Fibroblast of peridontal ligament (primary cell): Measurements from ENCODE around the gene FREM3.

Experiments used
- DNase-seq: peaks from one replicate; pipeline ENCODE4 v3.0.0-alpha.2; 2010; ENCODE audit errors: extremely low read depth

Gene FREM3

DNA sequence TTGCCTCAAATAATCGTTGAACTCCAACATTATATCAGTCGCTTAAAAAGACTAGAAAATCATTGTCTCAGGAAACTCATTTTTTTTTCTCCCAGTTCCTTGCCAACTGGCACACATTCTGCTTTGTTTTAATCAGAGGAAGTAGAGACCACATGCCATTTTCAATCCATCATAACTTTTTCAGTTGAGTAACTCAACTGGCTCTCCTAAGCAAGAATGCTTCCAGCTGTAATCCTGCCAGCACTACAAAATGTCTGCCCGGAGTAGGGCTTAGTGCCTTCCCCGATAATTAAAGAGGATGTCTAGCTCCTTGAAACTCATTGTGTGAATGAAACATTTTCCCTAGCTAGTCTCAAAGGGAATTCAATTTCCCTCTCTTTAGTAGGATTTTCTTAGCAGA lies 33.0 kb downstream of the FREM3 start:
- peak; percentile 79 for DNase-seq

- no peak for DNase-seq
These were observed 42.1 kb downstream of the FREM3 start for GRCh38 chr4:143658336-143658735.

DNA sequence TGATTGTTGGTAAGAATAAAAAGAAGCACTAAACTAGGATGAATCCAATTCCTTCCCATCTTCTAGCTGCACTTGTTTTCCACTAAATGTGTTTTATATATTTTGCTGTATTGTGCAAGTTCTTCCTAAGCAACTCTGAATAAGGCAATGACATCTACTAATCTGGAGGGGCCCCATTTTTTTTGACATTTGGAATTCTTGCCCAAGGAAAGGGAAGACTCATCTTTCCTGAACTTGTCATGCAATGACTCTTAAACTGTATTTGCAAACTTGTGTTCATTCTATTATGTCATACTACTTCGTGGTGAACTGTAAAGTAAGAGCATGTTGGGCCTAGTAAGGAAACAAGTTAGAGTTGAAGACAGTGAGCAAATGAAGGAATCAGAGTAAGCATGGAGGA lies 45.9 kb downstream of the FREM3 start:
- DNase-seq, result no peak

DNA sequence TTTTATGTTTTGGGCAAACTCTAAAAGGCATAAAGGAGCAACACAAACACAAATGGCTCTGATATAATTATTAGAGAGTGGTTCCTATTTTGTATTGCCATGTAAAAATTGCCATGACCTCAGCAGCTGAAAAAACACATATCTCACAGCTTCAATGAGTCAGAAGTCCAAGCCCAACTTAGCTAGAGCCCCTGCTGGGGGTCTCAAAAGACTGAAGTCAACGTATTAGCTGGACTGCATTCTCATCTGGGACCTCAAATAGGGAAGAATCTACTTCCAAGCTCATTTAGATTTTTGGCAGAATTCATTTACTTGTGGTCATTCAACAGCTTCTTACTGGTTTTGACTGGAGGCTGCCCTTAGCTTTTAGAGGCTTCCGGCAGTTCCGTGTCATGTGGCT lies 47.4 kb downstream of the FREM3 start:
- DNase-seq, result no peak

GRCh38 chr4:143643399-143643798 lies 57.1 kb downstream of the FREM3 start:
- DNase-seq, result no peak

- no peak for DNase-seq
These were observed 57.9 kb downstream of the FREM3 start for GRCh38 chr4:143642611-143643010.

- no peak for DNase-seq
These were observed 59.1 kb downstream of the FREM3 start for GRCh38 chr4:143641361-143641760.

GRCh38 chr4:143634763-143635162 lies 65.7 kb downstream of the FREM3 start:
- no peak for DNase-seq

GRCh38 chr4:143633833-143634232 lies 66.6 kb downstream of the FREM3 start:
- no peak for DNase-seq

GRCh38 chr4:143626134-143626911 lies 74.2 kb downstream of the FREM3 start:
- peak; percentile 29 for DNase-seq

- DNase-seq, result no peak
These were observed 74.8 kb downstream of the FREM3 start for GRCh38 chr4:143625632-143626031.

- DNase-seq, result no peak
These were observed 76.6 kb downstream of the FREM3 start for GRCh38 chr4:143623896-143624295.

- DNase-seq, result no peak
These were observed 81.7 kb downstream of the FREM3 start for GRCh38 chr4:143618811-143619210.

DNA sequence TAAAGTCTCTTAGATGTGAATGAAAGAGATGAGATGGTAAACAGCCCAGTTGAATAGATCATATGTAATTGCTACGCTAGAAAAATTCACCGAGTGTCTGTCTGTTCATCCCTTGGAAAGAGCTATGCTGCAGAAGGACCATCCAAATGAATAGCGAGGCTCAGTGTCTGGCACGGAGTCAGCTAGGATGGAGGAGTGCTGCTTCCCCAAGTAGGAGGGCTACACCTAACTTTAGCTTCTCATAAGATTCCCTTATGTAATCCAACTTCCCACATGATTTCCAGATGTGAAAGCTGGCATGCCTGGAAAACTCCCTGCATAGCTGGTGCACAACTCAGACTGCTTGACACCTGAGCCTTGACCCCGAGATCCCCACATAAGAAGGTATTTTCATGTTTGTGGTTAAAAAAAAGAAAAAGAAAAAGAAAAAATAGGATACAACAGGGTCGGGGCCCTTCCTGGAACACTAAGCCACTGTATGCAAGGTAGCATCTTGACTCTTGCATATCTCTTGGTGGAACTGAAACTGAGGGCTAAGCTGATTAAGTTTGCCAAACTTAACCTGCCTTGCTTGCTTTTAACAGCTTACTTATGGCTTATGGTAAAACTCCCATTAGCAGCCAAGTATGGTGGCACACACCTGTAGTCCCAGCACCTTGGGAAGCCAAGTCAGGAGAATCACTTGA lies 82.3 kb downstream of the FREM3 start:
- no peak for DNase-seq

DNA sequence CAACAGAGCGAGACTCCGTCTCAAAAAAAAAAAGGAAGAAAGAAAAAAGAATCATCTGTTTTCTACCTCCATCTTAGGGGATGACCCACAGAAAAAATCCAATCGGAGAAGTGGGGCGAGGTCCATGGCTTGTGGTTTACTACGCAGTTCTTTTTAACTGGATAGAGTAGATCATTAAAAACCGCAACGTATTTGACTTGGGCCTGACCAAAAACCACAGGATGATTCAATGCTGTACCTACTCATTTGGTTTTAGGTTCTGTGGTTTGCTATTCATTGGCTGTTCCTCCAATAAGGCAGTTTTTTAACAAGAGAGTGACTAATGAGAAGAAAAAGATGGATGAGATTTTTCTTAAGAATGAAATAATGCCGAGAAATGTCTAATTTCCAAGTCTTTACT lies 83.7 kb downstream of the FREM3 start:
- peak; percentile 27 for DNase-seq

GRCh38 chr4:143609492-143609891 lies 91.0 kb downstream of the FREM3 start:
- DNase-seq, result no peak

GRCh38 chr4:143606480-143606879 lies 94.0 kb downstream of the FREM3 start:
- no peak for DNase-seq

GRCh38 chr4:143599827-143600226 lies 100.6 kb downstream of the FREM3 start:
- DNase-seq, result no peak

DNA sequence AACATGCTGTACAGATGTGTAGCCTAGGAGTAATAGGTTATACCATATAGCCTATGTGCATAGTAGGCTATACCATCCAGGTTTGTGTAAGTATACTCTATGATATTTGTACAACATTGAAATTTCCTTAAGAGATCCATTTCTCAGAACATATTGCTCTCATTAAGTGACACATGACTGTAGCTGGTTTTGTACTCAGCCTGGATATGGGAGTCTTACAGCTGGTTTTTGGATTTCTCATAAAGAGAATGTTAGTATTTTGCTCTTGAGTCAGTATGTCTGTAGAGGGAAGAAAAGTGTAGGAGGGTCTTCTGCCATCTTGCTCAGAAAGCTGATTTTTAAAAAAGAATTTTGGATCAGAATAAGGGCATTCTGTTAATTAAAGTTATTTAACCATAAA lies 101.7 kb downstream of the FREM3 start:
- DNase-seq, result no peak

- DNase-seq, result no peak
These were observed 103.2 kb downstream of the FREM3 start for GRCh38 chr4:143597276-143597675.

GRCh38 chr4:143587703-143588102 lies 112.8 kb downstream of the FREM3 start:
- no peak for DNase-seq

- peak; percentile 23 for DNase-seq
These were observed 114.4 kb downstream of the FREM3 start for GRCh38 chr4:143586080-143586479.

DNA sequence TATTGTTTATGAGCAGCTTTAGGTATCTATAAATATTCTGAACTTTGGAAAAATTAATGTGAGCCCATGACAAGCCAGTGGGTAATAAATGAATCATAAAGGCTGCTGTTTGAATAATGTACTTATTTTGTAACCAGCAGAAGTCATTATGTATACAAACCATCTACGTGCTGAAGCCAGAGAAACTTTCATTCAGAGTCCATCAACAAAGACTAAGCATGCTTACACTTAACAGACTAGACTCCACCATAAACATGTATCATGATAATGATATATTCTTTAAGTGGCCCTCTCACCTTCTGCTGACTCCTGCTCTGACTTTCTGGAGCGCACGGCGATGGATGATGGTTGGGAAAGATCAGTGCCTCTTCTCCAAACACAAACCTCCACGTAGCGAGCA lies 114.9 kb downstream of the FREM3 start:
- no peak for DNase-seq
